OCI-LY3 (cell line): Measurements from ENCODE around the gene CFAP410.

ENCODE experiments used
- EZH2phosphoT487 ChIP-seq: fragments of 200-600 bp; shearing (Covaris generic); IDR thresholded peaks from 2 replicates; pipeline ENCODE4 v1.6.1; 2018; ENCODE audit warnings: antibody characterized with exemption, mixed run types, low read depth
- TF ChIP-seq, protein P1 (sequence below): fragments of 200-600, 300-600 bp; sonication (generic); IDR thresholded peaks from 2 replicates; pipeline ENCODE4 v1.5.1; 2014; ENCODE audit warnings: antibody characterized with exemption, low read length, low read depth

DNA sequence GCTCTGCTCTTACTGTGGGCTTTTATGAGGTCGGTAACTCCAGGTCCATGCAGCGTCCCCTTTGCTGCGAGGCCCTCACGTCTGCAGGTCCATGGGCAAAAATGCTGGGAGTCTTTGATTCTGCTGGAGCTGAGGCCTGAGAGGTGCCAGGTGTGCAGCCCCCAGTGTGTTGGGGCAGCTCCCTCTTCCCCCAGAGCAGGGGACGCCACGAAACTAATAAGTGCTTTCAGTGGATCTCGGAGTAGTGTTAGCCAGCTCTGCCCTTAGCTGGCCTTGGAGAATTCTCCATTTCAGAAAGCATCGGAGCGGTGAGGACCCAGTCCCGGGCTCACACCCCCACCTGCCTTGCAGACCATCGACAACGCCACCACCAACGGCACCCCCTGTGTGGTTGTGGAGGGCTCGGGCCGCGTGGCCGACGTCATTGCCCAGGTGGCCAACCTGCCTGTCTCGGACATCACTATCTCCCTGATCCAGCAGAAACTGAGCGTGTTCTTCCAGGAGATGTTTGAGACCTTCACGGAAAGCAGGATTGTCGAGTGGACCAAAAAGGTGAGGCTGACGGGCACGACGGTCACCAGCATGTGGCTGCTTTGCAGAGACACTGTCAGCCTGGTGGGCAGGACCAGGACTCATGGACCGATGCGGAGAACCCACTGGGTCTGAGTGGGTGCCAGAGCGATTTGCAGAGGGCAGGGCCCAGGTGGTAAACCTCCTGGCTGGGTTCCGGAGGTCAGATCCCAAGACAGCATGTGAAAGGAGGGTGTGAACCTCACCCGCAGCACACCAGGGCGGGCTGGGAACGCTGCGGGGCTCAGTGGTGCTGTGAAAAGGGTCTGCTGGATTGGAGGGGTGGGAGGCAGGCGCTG, 39.7 kb upstream of the CFAP410 start:
- TF ChIP-seq, protein P1, sequence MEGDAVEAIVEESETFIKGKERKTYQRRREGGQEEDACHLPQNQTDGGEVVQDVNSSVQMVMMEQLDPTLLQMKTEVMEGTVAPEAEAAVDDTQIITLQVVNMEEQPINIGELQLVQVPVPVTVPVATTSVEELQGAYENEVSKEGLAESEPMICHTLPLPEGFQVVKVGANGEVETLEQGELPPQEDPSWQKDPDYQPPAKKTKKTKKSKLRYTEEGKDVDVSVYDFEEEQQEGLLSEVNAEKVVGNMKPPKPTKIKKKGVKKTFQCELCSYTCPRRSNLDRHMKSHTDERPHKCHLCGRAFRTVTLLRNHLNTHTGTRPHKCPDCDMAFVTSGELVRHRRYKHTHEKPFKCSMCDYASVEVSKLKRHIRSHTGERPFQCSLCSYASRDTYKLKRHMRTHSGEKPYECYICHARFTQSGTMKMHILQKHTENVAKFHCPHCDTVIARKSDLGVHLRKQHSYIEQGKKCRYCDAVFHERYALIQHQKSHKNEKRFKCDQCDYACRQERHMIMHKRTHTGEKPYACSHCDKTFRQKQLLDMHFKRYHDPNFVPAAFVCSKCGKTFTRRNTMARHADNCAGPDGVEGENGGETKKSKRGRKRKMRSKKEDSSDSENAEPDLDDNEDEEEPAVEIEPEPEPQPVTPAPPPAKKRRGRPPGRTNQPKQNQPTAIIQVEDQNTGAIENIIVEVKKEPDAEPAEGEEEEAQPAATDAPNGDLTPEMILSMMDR = no peak
- no peak for TF ChIP-seq EZH2phosphoT487
